Gastrocnemius medialis (tissue), 4 donors: ENCODE results near the gene RALGAPA1.

Source experiments
- POLR2A ChIP-seq, 2 donors: fragments of 450-650 bp; IDR thresholded peaks; one replicate each; pipeline ENCODE4 v1.6.1; 2017; ENCODE audit warnings: antibody characterized with exemption in 2 of 2, mild to moderate bottlenecking in 2 of 2, moderate library complexity in 2 of 2
- TF ChIP-seq, protein P1 (sequence below), 5 experiments: fragments of 450-650 bp in 3 of 5; fragments of 200-600 bp in 2 of 5; sonication (generic) in 2 of 5; IDR thresholded peaks in 4 of 5; conservative IDR thresholded peaks in 1 of 5; 1 replicate in 4 of 5; 2 replicates in 1 of 5; pipeline ENCODE4 v1.5.1; 2016 to 2019; ENCODE audit warnings: antibody characterized with exemption in 5 of 5, mild to moderate bottlenecking in 3 of 5, moderate library complexity in 3 of 5

DNA sequence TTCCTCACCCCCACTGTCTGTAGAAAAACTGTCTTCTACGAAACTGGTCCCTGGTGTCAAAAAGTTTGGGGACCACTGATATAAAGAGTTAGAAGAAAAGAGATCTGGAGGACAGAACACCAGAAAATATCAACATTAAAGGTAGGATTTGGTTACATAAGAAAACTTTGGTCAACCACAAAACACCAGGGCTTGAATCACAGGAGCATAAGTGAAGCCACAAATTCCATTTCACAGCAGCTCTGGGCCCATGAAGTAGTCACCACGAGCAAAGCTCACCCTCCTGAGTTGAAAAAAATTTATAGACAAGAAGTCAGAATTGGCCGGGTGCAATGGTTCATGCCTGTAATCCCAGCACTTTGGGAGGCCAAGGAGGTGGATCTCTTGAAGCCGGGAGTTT is 19.4 kb downstream of the RALGAPA1 start:
- TF ChIP-seq, protein P1, sequence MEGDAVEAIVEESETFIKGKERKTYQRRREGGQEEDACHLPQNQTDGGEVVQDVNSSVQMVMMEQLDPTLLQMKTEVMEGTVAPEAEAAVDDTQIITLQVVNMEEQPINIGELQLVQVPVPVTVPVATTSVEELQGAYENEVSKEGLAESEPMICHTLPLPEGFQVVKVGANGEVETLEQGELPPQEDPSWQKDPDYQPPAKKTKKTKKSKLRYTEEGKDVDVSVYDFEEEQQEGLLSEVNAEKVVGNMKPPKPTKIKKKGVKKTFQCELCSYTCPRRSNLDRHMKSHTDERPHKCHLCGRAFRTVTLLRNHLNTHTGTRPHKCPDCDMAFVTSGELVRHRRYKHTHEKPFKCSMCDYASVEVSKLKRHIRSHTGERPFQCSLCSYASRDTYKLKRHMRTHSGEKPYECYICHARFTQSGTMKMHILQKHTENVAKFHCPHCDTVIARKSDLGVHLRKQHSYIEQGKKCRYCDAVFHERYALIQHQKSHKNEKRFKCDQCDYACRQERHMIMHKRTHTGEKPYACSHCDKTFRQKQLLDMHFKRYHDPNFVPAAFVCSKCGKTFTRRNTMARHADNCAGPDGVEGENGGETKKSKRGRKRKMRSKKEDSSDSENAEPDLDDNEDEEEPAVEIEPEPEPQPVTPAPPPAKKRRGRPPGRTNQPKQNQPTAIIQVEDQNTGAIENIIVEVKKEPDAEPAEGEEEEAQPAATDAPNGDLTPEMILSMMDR (IDR thresholded peaks at IDR 0.05 in 4 of 5, conservative IDR thresholded peaks at IDR 0.05 in 1 of 5) = no peak
- no peak for TF ChIP-seq POLR2A (IDR thresholded peaks at IDR 0.05)
